Thoracic aorta (tissue), 2 donors: ENCODE data around the gene LCN10. TPM values are rescaled to one million over a fixed set of nuclear protein-coding genes. Genes with fewer than 3 reads are reported as not detected.
A peak's percentile ranks its signal among the peaks of the same experiment; 100 is the strongest.
"Not testable (repeated sequence)": the region's sequence is repeated elsewhere in the genome, so short reads cannot be mapped to it uniquely, and the experiment has no call there.

ENCODE experiments used
- ATAC-seq: fragments of 150-250 bp; one replicate; pipeline ENCODE4 v1.8.0; 2017; ENCODE audit warnings: low read depth; ENCODE audit not compliant: insufficient number of reproducible peaks, low FRiP score
- DNase-seq: peaks from one replicate; pipeline ENCODE4 v3.0.0-alpha.2; 2020; ENCODE audit warnings: low spot score
- H3K27ac ChIP-seq, 2 donors: fragments of 200-600 bp; sonication (generic); 1 replicate in 1 of 2; 2 replicates in 1 of 2; pipeline ENCODE4 v1.5.1; 2016; ENCODE audit warnings: mild to moderate bottlenecking in 2 of 2, moderate library complexity in 2 of 2
- H3K27me3 ChIP-seq: fragments of 200-600 bp; sonication (generic); replicated peaks from 2 replicates; pipeline ENCODE4 v1.6.0; 2016; ENCODE audit warnings: mild to moderate bottlenecking; ENCODE audit not compliant: insufficient read depth
- H3K36me3 ChIP-seq: fragments of 200-600 bp; sonication (generic); one replicate; pipeline ENCODE4 v1.5.1; 2016
- H3K4me1 ChIP-seq, 2 donors: fragments of 200-600 bp; sonication (generic); 1 replicate in 1 of 2; 2 replicates in 1 of 2; pipeline versions ENCODE4 v1.5.1 to v1.6.0; 2016; ENCODE audit warnings: low read depth in 2 of 2, mild to moderate bottlenecking in 1 of 2; ENCODE audit not compliant: control insufficient read depth in 1 of 2
- H3K4me3 ChIP-seq: fragments of 200-600 bp; sonication (generic); 2 replicates; pipeline ENCODE4 v1.5.1; 2016; ENCODE audit warnings: mild to moderate bottlenecking
- H3K9me3 ChIP-seq: fragments of 200-600 bp; sonication (generic); 2 replicates; pipeline ENCODE4 v1.5.1; 2016
- CTCF ChIP-seq: fragments of 200-600 bp; sonication (generic); IDR thresholded peaks from one replicate; pipeline ENCODE4 v1.5.1; 2019; ENCODE audit warnings: antibody characterized with exemption
- total RNA-seq, 2 donors: library from RNA; depleted of rRNA; stranded (reverse); fragments of >200 nt; gene quantifications; one replicate each; pipeline versions ENCODE4 v1.1.0 to v1.2.3, GENCODE V29; 2016

The LCN10 gene
- total RNA-seq, 2 donors from 2014 or later, result 3.1 to 9.4 TPM

GRCh38 chr9:136787690-136788400 is 45.1 kb upstream of the LCN10 start:
- TF ChIP-seq CTCF, result peak; percentile 88
- H3K36me3 ChIP-seq, result no peaks in the 10 kb centered on the region
- DNase-seq, result no peak
- no peak for ATAC-seq
- no peak overlapping the region for H3K4me3 ChIP-seq
- no peaks in the 10 kb centered on the region for H3K9me3 ChIP-seq
- no peak overlapping the region for H3K27ac ChIP-seq
- H3K4me1 ChIP-seq, result peaks cover 2 to 14% of the 10 kb centered on the region in 2 donors
- H3K27me3 ChIP-seq, result no peaks in the 10 kb centered on the region

- H3K4me1 ChIP-seq, DNase-seq, H3K4me3 ChIP-seq, H3K9me3 ChIP-seq, H3K27me3 ChIP-seq, H3K36me3 ChIP-seq, H3K27ac ChIP-seq, ATAC-seq: not testable (repeated sequence)
These were observed 44.2 kb upstream of the LCN10 start for GRCh38 chr9:136786983-136787382.

- no peak for DNase-seq
- no peak for TF ChIP-seq CTCF
These were observed 43.7 kb upstream of the LCN10 start for GRCh38 chr9:136786451-136786850.

GRCh38 chr9:136785565-136786355 is 43.0 kb upstream of the LCN10 start:
- not testable (repeated sequence) for ATAC-seq, H3K4me3 ChIP-seq, H3K27me3 ChIP-seq, DNase-seq, H3K4me1 ChIP-seq, H3K36me3 ChIP-seq, H3K9me3 ChIP-seq, H3K27ac ChIP-seq

More at GRCh38 chr9:136786451-136786850, 43.7 kb upstream of the LCN10 start:
- ATAC-seq, result no peak
- Histone ChIP-seq H3K4me3 (no peak overlapping the region), H3K4me1 (peaks cover 0 to 4% of the 10 kb centered on the region in 2 donors), H3K36me3 (no peaks in the 10 kb centered on the region), H3K27ac (no peak overlapping the region), H3K9me3 (no peaks in the 10 kb centered on the region), H3K27me3 (no peaks in the 10 kb centered on the region)

GRCh38 chr9:136784997-136785361 is 42.2 kb upstream of the LCN10 start:
- no peak for ATAC-seq
- Histone ChIP-seq H3K27me3 (no peaks in the 10 kb centered on the region), H3K27ac (no peak overlapping the region), H3K9me3 (no peaks in the 10 kb centered on the region), H3K4me1 (no peaks in the 10 kb centered on the region), H3K36me3 (no peaks in the 10 kb centered on the region), H3K4me3 (no peak overlapping the region)
- DNase-seq, result no peak
- no peak for TF ChIP-seq CTCF

- Histone ChIP-seq H3K9me3 (no peaks in the 10 kb centered on the region), H3K4me3 (no peak overlapping the region), H3K4me1 (no peaks in the 10 kb centered on the region), H3K36me3 (no peaks in the 10 kb centered on the region), H3K27me3 (no peaks in the 10 kb centered on the region), H3K27ac (no peak overlapping the region)
- no peak for DNase-seq
- no peak for ATAC-seq
- TF ChIP-seq CTCF, result peak; percentile 53
These were observed 41.7 kb upstream of the LCN10 start for GRCh38 chr9:136784249-136784996.
